ENCODE data around the gene LRRC42. TPM values are rescaled to one million over a fixed set of nuclear protein-coding genes. Genes with fewer than 3 reads are reported as not detected.

The LRRC42 gene
- total RNA-seq, 2 donors from 2014 or later: 46.0 to 55.1 TPM

DNA sequence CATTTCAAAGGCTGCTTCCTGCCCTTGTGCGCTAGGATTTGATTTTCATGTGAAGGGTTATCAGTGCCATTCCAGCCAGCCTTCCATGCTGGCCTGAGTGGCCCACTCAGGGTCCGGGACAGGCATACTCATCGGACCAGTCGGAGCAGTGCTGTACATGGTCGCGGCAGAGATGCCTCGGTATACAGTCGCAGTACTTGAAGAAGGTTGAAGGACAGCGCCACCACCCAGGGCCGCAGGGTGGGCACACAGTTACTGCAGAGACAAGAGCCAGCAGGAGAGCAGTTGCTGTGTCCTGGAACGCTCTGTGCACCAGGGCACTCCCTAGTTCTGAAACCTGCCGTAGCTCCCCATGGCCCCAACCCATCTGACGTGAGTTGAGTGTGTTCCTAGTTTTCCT lies 62.7 kb downstream of the LRRC42 start:
- Histone ChIP-seq H3K36me3 (ENCODE audit: control insufficient read depth, insufficient read depth, low read length) (no peaks in the 10 kb centered on the region), H3K4me1 (ENCODE audit: control insufficient read depth, insufficient read depth, low read length) (no peaks in the 10 kb centered on the region), H3K4me3 (ENCODE audit: low read length) (no peak overlapping the region), H3K9me3 (ENCODE audit: control insufficient read depth, low read length) (peaks cover 18% of the 10 kb centered on the region), H3K9ac (ENCODE audit: extremely low read depth, low read length, poor library complexity, severe bottlenecking) (no peak overlapping the region), H3K27me3 (ENCODE audit: control insufficient read depth, insufficient read depth, low read length, poor library complexity, severe bottlenecking) (peaks cover 5% of the 10 kb centered on the region), H3K27ac (ENCODE audit: low read depth, low read length) (no peak overlapping the region)
- no peak overlapping the region for H3K4me3 Mint-ChIP-seq
- TF ChIP-seq, protein P1, sequence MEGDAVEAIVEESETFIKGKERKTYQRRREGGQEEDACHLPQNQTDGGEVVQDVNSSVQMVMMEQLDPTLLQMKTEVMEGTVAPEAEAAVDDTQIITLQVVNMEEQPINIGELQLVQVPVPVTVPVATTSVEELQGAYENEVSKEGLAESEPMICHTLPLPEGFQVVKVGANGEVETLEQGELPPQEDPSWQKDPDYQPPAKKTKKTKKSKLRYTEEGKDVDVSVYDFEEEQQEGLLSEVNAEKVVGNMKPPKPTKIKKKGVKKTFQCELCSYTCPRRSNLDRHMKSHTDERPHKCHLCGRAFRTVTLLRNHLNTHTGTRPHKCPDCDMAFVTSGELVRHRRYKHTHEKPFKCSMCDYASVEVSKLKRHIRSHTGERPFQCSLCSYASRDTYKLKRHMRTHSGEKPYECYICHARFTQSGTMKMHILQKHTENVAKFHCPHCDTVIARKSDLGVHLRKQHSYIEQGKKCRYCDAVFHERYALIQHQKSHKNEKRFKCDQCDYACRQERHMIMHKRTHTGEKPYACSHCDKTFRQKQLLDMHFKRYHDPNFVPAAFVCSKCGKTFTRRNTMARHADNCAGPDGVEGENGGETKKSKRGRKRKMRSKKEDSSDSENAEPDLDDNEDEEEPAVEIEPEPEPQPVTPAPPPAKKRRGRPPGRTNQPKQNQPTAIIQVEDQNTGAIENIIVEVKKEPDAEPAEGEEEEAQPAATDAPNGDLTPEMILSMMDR (conservative IDR thresholded peaks at IDR 0.05): no peak
- WGBS, 2 experiments (ENCODE audit: insufficient coverage in 1 of 2, insufficient read length in 1 of 2): 91 to 92% methylated on average over 11 to 13 of the region's 13 CpGs
- no peak for DNase-seq
- H3K36me3 Mint-ChIP-seq (ENCODE audit: low read depth): peaks cover 2% of the 10 kb centered on the region
- H3K27me3 Mint-ChIP-seq (ENCODE audit: insufficient read depth): peaks cover 4% of the 10 kb centered on the region
- peaks cover 15% of the 10 kb centered on the region for H3K9me3 Mint-ChIP-seq
- H3K4me1 Mint-ChIP-seq: peaks cover 2% of the 10 kb centered on the region
- H3K27ac Mint-ChIP-seq: no peak overlapping the region

DNA sequence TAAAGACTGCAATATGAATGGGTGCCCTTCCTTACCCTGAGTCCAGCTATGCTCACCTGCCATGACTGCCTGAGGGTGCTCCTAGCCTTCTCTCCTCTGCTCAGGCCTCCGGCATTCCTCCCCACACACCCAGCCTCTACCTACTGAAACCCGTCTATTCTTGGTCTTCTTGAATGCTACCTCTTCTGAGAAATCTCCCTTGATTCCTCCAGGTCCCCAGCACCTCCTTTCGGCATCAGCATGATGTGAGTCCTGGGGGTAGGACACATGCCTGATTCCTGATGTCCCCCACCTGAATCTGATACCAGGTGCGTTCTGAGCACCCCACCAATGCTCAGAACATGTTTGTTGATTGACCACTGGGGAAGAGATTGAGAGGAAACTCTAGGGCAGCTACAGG lies 63.3 kb downstream of the LRRC42 start:
- Histone ChIP-seq H3K9ac (ENCODE audit: extremely low read depth, low read length, poor library complexity, severe bottlenecking) (no peak overlapping the region), H3K4me3 (ENCODE audit: low read length) (no peak overlapping the region), H3K36me3 (ENCODE audit: control insufficient read depth, insufficient read depth, low read length) (no peaks in the 10 kb centered on the region), H3K27me3 (ENCODE audit: control insufficient read depth, insufficient read depth, low read length, poor library complexity, severe bottlenecking) (peaks cover 5% of the 10 kb centered on the region), H3K4me1 (ENCODE audit: control insufficient read depth, insufficient read depth, low read length) (no peaks in the 10 kb centered on the region), H3K27ac (ENCODE audit: low read depth, low read length) (no peak overlapping the region), H3K9me3 (ENCODE audit: control insufficient read depth, low read length) (peaks cover 14% of the 10 kb centered on the region)
- H3K27ac Mint-ChIP-seq: no peak overlapping the region
- no peak overlapping the region for H3K4me3 Mint-ChIP-seq
- no peak for DNase-seq
- H3K4me1 Mint-ChIP-seq: peaks cover 2% of the 10 kb centered on the region
- H3K27me3 Mint-ChIP-seq (ENCODE audit: insufficient read depth): peaks cover 4% of the 10 kb centered on the region
- peaks cover 12% of the 10 kb centered on the region for H3K9me3 Mint-ChIP-seq
- peaks cover 2% of the 10 kb centered on the region for H3K36me3 Mint-ChIP-seq (ENCODE audit: low read depth)
- TF ChIP-seq, protein P1 (conservative IDR thresholded peaks at IDR 0.05): no peak
- 86 to 93% methylated on average over 1 to 4 of the region's 4 CpGs for WGBS, 2 experiments (ENCODE audit: insufficient coverage in 1 of 2, insufficient read length in 1 of 2)

- H3K9ac ChIP-seq (ENCODE audit: extremely low read depth, low read length, poor library complexity, severe bottlenecking): no peak overlapping the region
- 82 to 88% methylated on average over 3 to 5 of the region's 5 CpGs for WGBS, 2 experiments (ENCODE audit: insufficient coverage in 1 of 2, insufficient read length in 1 of 2)
- H3K27ac ChIP-seq (ENCODE audit: low read depth, low read length): no peak overlapping the region
- no peaks in the 10 kb centered on the region for H3K36me3 ChIP-seq (ENCODE audit: control insufficient read depth, insufficient read depth, low read length)
- TF ChIP-seq, protein P1 (conservative IDR thresholded peaks at IDR 0.05): no peak
- no peaks in the 10 kb centered on the region for H3K4me1 ChIP-seq (ENCODE audit: control insufficient read depth, insufficient read depth, low read length)
- Mint-ChIP-seq H3K27ac (peak overlapping the region; percentile 37), H3K36me3 (ENCODE audit: low read depth) (no peaks in the 10 kb centered on the region), H3K4me3 (no peak overlapping the region), H3K27me3 (ENCODE audit: insufficient read depth) (peaks cover 4% of the 10 kb centered on the region), H3K9me3 (peaks cover 5% of the 10 kb centered on the region), H3K4me1 (peaks cover 2% of the 10 kb centered on the region)
- H3K9me3 ChIP-seq (ENCODE audit: control insufficient read depth, low read length): peaks cover 3% of the 10 kb centered on the region
- peaks cover 5% of the 10 kb centered on the region for H3K27me3 ChIP-seq (ENCODE audit: control insufficient read depth, insufficient read depth, low read length, poor library complexity, severe bottlenecking)
- no peak overlapping the region for H3K4me3 ChIP-seq (ENCODE audit: low read length)
- peak; percentile 17 for DNase-seq
Observed at GRCh38 chr1:54010415-54011117, 64.4 kb downstream of the LRRC42 start.
